AG04449 (cell line): Measurements from ENCODE around the gene HCRTR1.

Experiments used
- CTCF ChIA-PET: fragments of 350-600 bp; formaldehyde crosslinking; extraction: SDS; loops from one replicate; lab custom pipeline; 2021; ENCODE audit warnings: antibody characterized with exemption; lab: Yijun Ruan, JAX
- POLR2A ChIA-PET: fragments of 400-600, 350-600 bp; formaldehyde crosslinking; extraction: SDS; loops from one replicate; lab custom pipeline; 2020; ENCODE audit warnings: antibody characterized with exemption, inconsistent platforms; lab: Yijun Ruan, JAX
- DNase-seq: peaks from one replicate; pipeline ENCODE4 v3.0.0-alpha.2; 2010; ENCODE audit warnings: low read depth, low spot score
- H3K4me3 ChIP-seq: 2 replicates; pipeline ENCODE4 v1.5.1; 2011; ENCODE audit warnings: low read depth, mild to moderate bottlenecking, control low read depth, low read length
- TF ChIP-seq, protein P1 (sequence below): IDR thresholded peaks from one replicate; pipeline ENCODE4 v1.5.1; 2011; ENCODE audit warnings: mild to moderate bottlenecking, moderate library complexity, low read length, control low read depth, inconsistent platforms; ENCODE audit not compliant: insufficient read depth; ENCODE audit errors: missing control alignments

HCRTR1 gene

DNA sequence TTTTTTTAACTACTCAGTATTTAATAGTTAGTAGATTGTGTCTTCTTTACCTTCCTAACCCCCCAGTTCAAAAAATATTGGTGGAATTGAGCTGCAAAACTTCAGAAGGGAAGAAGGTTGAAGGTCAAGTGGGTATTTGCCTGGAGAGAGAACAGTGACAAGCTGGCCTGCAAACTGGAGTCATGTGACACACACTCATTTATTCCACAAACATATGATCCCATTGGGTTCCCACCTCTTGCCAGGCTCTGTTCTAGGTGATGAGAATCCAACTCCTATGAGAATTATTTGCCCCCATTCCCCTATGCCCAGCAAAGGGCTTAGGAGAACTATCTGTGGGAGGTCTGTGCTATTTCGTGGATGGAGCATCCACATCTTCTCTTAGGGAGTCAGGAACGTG, 30.7 kb downstream of the HCRTR1 start:
- TF ChIP-seq, protein P1, sequence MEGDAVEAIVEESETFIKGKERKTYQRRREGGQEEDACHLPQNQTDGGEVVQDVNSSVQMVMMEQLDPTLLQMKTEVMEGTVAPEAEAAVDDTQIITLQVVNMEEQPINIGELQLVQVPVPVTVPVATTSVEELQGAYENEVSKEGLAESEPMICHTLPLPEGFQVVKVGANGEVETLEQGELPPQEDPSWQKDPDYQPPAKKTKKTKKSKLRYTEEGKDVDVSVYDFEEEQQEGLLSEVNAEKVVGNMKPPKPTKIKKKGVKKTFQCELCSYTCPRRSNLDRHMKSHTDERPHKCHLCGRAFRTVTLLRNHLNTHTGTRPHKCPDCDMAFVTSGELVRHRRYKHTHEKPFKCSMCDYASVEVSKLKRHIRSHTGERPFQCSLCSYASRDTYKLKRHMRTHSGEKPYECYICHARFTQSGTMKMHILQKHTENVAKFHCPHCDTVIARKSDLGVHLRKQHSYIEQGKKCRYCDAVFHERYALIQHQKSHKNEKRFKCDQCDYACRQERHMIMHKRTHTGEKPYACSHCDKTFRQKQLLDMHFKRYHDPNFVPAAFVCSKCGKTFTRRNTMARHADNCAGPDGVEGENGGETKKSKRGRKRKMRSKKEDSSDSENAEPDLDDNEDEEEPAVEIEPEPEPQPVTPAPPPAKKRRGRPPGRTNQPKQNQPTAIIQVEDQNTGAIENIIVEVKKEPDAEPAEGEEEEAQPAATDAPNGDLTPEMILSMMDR = no peak
- POLR2A ChIA-PET = interaction anchor here (1.0 kb wide), 1 partner anchor 11 kb away, joined by 4 read pairs; no protein-coding TSS in a partner anchor

DNA sequence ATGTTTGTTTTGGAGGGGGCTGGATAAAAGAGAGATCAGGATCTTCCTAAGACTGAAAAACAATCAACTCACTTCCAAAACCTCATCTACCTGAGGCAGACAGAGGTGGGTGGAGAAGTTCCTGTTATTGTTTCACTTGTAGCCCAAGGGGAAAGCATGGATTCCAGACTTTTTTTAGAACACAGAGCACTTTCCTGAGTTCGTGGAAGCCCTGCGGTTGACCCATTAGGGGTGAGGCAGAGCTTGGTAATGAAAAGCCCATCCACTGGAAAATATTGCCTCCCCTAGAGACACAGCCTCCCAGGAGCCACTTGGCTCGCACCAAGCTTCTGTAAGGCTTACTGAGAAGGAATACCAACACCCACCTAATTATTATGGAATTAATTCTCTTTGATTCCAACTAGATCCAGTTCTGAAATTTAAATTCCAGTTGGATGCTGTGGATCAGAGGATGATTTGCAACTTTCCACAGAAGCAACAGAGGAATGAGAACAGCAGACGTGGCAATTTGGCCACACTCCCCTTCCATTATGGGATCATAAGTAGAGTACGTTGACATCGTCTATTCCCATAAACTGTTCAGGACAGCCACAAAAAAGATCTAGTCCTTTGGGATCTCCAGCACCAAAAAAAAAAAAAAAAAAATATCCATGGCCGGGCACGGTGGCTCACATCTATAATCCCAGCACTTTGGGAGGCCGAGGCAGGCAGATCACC, 31.3 kb downstream of the HCRTR1 start:
- POLR2A ChIA-PET = no interaction called here
- no peak for DNase-seq
- CTCF ChIA-PET = interaction anchor here (1.1 to 2.4 kb wide), 5 partner anchors 9 to 96 kb away, joined by 3 to 8 read pairs (median 4); no protein-coding TSS in a partner anchor
- no peak overlapping the region for H3K4me3 ChIP-seq
- TF ChIP-seq, protein P1 = no peak

More for the DNA sequence above, 30.7 kb downstream of the HCRTR1 start:
- no peak overlapping the region for H3K4me3 ChIP-seq
- DNase-seq = no peak
- CTCF ChIA-PET = interaction anchor here (0.7 to 2.4 kb wide), 9 partner anchors 9 to 117 kb away, joined by 3 to 8 read pairs (median 4); no protein-coding TSS in a partner anchor

DNA sequence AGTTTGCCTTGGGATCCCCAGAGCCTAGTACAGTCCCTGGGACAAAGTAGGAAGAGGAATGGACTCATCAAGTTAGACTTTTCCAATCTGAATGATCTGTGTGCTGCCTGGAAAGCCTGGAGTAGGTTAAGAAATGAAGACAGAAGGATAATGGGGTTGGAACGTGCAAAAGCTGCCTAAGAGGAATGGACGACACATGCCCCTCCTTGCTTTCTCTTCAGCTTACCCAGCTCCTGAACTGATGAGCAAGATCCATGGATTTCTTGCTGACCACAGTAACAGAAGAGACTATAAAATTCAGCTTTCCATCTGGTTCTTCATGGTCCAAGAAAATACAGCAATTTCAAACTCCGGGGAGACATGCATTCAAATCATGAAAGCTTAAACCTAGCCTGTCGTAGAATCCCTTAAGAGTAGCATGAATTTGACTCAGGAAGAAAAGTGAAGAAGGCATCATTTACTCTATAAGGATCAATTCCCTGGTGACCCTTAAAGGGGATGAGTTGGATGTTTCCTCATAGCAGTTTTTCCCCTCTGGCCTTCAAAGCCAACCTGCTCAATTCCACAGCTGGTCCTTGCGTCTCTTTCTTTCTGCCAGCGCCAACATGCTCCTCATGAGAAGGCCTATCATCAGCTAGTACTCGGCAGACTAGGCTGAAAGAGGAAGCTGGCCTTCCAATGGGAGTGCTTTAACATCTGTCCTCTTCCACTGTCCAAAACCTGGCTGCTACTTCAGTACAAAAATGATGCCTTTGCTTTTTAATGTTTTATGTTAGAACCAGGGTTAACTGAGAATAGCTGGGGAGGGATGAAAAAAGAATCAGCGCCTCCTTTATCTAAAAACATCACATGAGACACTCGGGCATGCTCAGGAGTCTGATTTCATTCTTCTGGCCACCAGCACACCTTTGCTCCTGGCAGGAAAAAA, 32.9 kb downstream of the HCRTR1 start:
- CTCF ChIA-PET = interaction anchor here (0.6 to 1.9 kb wide), 8 partner anchors 11 to 410 kb away, joined by 3 to 16 read pairs (median 3); no protein-coding TSS in a partner anchor
- POLR2A ChIA-PET = interaction anchor here (0.8 kb wide), 1 partner anchor 8 kb away, joined by 4 read pairs; no protein-coding TSS in a partner anchor
- no peak for DNase-seq
- TF ChIP-seq, protein P1 = no peak
- H3K4me3 ChIP-seq = no peak overlapping the region

GRCh38 chr1:31651089-31651420, 33.6 kb downstream of the HCRTR1 start:
- ChIA-PET POLR2A (no interaction called here), CTCF (interaction anchor here (0.6 to 1.9 kb wide), 7 partner anchors 13 to 410 kb away, joined by 3 to 16 read pairs (median 3); no protein-coding TSS in a partner anchor)
- H3K4me3 ChIP-seq = no peak overlapping the region
- TF ChIP-seq, protein P1 = no peak
- DNase-seq = no peak

GRCh38 chr1:31651766-31652165, 34.3 kb downstream of the HCRTR1 start:
- H3K4me3 ChIP-seq = no peak overlapping the region
- CTCF ChIA-PET = interaction anchor here (1.5 to 1.9 kb wide), 2 partner anchors 13 to 94 kb away, joined by 3 to 16 read pairs; no protein-coding TSS in a partner anchor
- DNase-seq = no peak
- POLR2A ChIA-PET = no interaction called here
- TF ChIP-seq, protein P1 = no peak
